Measurements from ENCODE around the gene UBAP1. TPM values are rescaled to one million over a fixed set of nuclear protein-coding genes. Genes with fewer than 3 reads are reported as not detected.

UBAP1 gene
- total RNA-seq, 2 experiments from 2014 or later = 47.1 to 50.4 TPM

DNA sequence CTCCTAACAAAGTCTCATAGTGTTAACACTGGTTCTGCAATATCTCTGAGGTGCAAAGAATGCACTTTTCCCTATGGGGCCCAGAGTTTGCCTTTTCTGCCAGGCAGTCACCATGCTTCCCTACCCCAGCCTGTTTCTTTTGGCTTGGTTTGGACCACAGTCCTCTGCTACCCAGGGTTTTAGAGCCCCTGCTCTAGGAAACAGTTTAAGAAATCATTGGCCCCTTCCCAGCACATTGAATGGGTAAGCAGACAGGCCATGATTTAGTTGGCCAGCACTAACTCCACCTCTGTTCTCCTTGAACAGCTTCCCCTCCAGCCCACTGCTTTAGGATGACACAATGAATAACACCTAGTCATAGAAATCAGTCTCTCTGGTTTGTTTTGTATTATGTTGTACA, 73.2 kb downstream of the UBAP1 start:
- Mint-ChIP-seq H3K4me1 (ENCODE audit: low read depth) (peaks cover 21% of the 10 kb centered on the region), H3K4me3 (no peak overlapping the region), H3K9me3 (no peaks in the 10 kb centered on the region), H3K27me3 (no peaks in the 10 kb centered on the region), H3K36me3 (ENCODE audit: low read depth) (peaks cover 56% of the 10 kb centered on the region), H3K27ac (peak overlapping the region; percentile 71)
- ATAC-seq (ENCODE audit: poor library complexity) (no peak), DNase-seq (no peak)
- peaks cover 16% of the 10 kb centered on the region for H3K4me1 ChIP-seq (ENCODE audit: insufficient read depth, low read length)
- POLR2A ChIA-PET = interaction anchor here (1.3 kb wide), 1 partner anchor 73 kb away, joined by 5 read pairs; the partner anchor contains the start of gene UBAP1
- CTCF ChIA-PET = interaction anchor here (1.1 to 1.3 kb wide), 2 partner anchors 11 to 73 kb away, joined by 3 read pairs; partner anchors contain the start of gene UBAP1
- no peaks in the 10 kb centered on the region for H3K27me3 ChIP-seq (ENCODE audit: control insufficient read depth in 1 of 2, insufficient read depth in 2 of 2, low read length in 2 of 2)
- intact Hi-C loops (cut with DNase I, micrococcal nuclease) = loop anchor here (1.0 to 5.0 kb wide), 5 partner anchors 73 to 241 kb away; partner anchors contain the start of genes DCAF12 (in 1 of the 2), MYORG (in 1 of the 2) and UBAP1 (in 1 of the 2)
- H3K36me3 ChIP-seq (ENCODE audit: insufficient read depth, low read length) = peaks cover 64% of the 10 kb centered on the region
- H3K4me3 ChIP-seq (ENCODE audit: low read length) = no peak overlapping the region
- TF ChIP-seq, protein P1, sequence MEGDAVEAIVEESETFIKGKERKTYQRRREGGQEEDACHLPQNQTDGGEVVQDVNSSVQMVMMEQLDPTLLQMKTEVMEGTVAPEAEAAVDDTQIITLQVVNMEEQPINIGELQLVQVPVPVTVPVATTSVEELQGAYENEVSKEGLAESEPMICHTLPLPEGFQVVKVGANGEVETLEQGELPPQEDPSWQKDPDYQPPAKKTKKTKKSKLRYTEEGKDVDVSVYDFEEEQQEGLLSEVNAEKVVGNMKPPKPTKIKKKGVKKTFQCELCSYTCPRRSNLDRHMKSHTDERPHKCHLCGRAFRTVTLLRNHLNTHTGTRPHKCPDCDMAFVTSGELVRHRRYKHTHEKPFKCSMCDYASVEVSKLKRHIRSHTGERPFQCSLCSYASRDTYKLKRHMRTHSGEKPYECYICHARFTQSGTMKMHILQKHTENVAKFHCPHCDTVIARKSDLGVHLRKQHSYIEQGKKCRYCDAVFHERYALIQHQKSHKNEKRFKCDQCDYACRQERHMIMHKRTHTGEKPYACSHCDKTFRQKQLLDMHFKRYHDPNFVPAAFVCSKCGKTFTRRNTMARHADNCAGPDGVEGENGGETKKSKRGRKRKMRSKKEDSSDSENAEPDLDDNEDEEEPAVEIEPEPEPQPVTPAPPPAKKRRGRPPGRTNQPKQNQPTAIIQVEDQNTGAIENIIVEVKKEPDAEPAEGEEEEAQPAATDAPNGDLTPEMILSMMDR (IDR thresholded peaks at IDR 0.05) = no peak
- H3K27ac ChIP-seq (ENCODE audit: low read depth in 1 of 2, low read length in 2 of 2) = no peak overlapping the region
- no peaks in the 10 kb centered on the region for H3K9me3 ChIP-seq (ENCODE audit: control insufficient read depth in 1 of 2, insufficient read depth in 1 of 2, low read length in 2 of 2)

DNA sequence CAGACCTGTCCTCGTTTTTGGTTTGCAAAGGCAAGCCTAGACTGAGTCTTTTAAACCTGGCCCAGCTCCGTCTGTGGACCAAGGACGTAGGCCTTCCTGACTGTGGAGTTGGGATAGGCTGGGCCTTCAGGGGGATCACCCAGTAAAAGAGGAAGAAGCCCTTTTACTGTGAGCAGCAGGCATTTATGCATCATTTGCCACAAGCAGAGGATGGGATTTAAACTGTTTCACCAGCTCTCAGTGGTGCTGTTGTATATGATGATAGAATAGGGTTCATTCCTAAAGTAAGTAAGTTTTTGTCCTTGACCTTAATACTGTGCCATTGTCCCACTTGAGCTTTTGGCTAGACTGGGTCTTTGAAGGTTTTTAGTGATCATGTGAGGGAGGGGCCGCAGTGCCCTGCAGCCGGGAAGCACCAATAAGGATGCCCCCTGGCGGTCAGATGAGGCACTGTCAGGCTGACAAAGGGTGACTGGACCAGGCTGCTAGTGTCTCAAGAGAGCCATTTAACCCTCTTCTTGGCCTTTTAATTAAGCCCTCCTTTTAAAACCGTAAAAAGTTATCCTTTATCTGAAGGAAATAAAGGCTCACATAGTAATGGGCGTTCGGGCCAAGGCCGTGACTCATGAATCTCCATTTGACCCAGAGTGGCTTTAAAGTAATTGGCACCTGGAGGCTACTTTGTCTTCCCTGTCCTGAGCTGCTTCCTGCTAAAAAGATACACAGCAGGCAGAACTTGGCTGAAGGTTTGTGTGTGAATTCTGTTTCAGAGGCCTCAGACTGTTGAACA, 74.0 kb downstream of the UBAP1 start:
- POLR2A ChIA-PET = interaction anchor here (1.3 kb wide), 1 partner anchor 74 kb away, joined by 5 read pairs; the partner anchor contains the start of gene UBAP1
- Histone ChIP-seq H3K36me3 (ENCODE audit: insufficient read depth, low read length) (peaks cover 55% of the 10 kb centered on the region), H3K27ac (ENCODE audit: low read depth in 1 of 2, low read length in 2 of 2) (no peak overlapping the region), H3K9me3 (ENCODE audit: control insufficient read depth in 1 of 2, insufficient read depth in 1 of 2, low read length in 2 of 2) (no peaks in the 10 kb centered on the region), H3K4me1 (ENCODE audit: insufficient read depth, low read length) (peaks cover 21% of the 10 kb centered on the region), H3K4me3 (ENCODE audit: low read length) (no peak overlapping the region), H3K27me3 (ENCODE audit: control insufficient read depth in 1 of 2, insufficient read depth in 2 of 2, low read length in 2 of 2) (no peaks in the 10 kb centered on the region)
- ATAC-seq (ENCODE audit: poor library complexity) = peak; percentile 75
- TF ChIP-seq, protein P1 (IDR thresholded peaks at IDR 0.05) = peak; percentile 91
- CTCF ChIA-PET = interaction anchor here (0.9 to 1.3 kb wide), 3 partner anchors 12 to 74 kb away, joined by 3 to 4 read pairs (median 3); partner anchors contain the start of gene UBAP1
- Mint-ChIP-seq H3K27ac (peak overlapping the region; percentile 71), H3K9me3 (no peaks in the 10 kb centered on the region), H3K27me3 (no peaks in the 10 kb centered on the region), H3K4me3 (no peak overlapping the region), H3K4me1 (ENCODE audit: low read depth) (peaks cover 25% of the 10 kb centered on the region), H3K36me3 (ENCODE audit: low read depth) (peaks cover 49% of the 10 kb centered on the region)
- peak; percentile 36 to 81 (median 56) for DNase-seq
- intact Hi-C loops (cut with DNase I, micrococcal nuclease) = loop anchor here (1.0 to 5.0 kb wide), 5 partner anchors 74 to 242 kb away; partner anchors contain the start of genes DCAF12 (in 1 of the 2), MYORG (in 1 of the 2) and UBAP1 (in 1 of the 2)

DNA sequence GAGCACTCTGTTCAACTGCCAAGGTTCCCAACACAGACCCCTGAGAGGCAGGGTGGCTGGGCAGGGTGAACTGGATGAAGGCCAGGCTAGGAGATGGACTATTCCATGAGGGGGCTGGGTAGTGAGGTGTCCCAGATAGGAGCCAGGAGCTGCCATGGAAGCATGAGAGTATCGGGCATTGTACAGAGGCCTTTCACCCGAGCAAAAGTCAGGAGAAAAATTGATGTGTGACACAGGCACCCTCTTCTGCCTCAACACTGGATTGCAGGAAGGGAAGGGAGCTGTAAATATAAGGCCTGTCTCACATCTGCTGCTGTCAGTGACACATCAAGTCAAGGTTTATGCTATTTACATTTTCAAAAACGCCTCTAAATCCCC, 74.6 kb downstream of the UBAP1 start:
- H3K4me3 ChIP-seq (ENCODE audit: low read length) = no peak overlapping the region
- DNase-seq (no peak), ATAC-seq (ENCODE audit: poor library complexity) (no peak)
- intact Hi-C loops (cut with DNase I, micrococcal nuclease) = loop anchor here (1.0 to 5.0 kb wide), 5 partner anchors 75 to 242 kb away; partner anchors contain the start of genes DCAF12 (in 1 of the 2), MYORG (in 1 of the 2) and UBAP1 (in 1 of the 2)
- no peaks in the 10 kb centered on the region for H3K9me3 Mint-ChIP-seq
- H3K36me3 Mint-ChIP-seq (ENCODE audit: low read depth) = peaks cover 45% of the 10 kb centered on the region
- peaks cover 51% of the 10 kb centered on the region for H3K36me3 ChIP-seq (ENCODE audit: insufficient read depth, low read length)
- no peaks in the 10 kb centered on the region for H3K9me3 ChIP-seq (ENCODE audit: control insufficient read depth in 1 of 2, insufficient read depth in 1 of 2, low read length in 2 of 2)
- H3K27me3 Mint-ChIP-seq = no peaks in the 10 kb centered on the region
- ChIA-PET CTCF (interaction anchor here (1.3 kb wide), 1 partner anchor 75 kb away, joined by 3 read pairs; the partner anchor contains the start of gene UBAP1), POLR2A (interaction anchor here (1.3 kb wide), 1 partner anchor 75 kb away, joined by 5 read pairs; the partner anchor contains the start of gene UBAP1)
- H3K27me3 ChIP-seq (ENCODE audit: control insufficient read depth in 1 of 2, insufficient read depth in 2 of 2, low read length in 2 of 2) = no peaks in the 10 kb centered on the region
- peak overlapping the region; percentile 71 for H3K27ac Mint-ChIP-seq
- no peak overlapping the region for H3K27ac ChIP-seq (ENCODE audit: low read depth in 1 of 2, low read length in 2 of 2)
- peaks cover 25% of the 10 kb centered on the region for H3K4me1 Mint-ChIP-seq (ENCODE audit: low read depth)
- TF ChIP-seq, protein P1 (IDR thresholded peaks at IDR 0.05) = no peak
- H3K4me1 ChIP-seq (ENCODE audit: insufficient read depth, low read length) = peaks cover 21% of the 10 kb centered on the region
- H3K4me3 Mint-ChIP-seq = no peak overlapping the region
